GM10266 (cell line): ENCODE data around the gene LGI4.

ENCODE experiments used
- DNase-seq: peaks from one replicate; pipeline ENCODE4 v3.0.0; 2012; ENCODE audit errors: extremely low spot score
- CTCF ChIP-seq: IDR thresholded peaks from 2 replicates; pipeline ENCODE4 v1.5.1; 2012; ENCODE audit warnings: mild to moderate bottlenecking, low read depth; ENCODE audit not compliant: control insufficient read depth, insufficient read depth; ENCODE audit errors: missing control alignments

LGI4 gene

DNA sequence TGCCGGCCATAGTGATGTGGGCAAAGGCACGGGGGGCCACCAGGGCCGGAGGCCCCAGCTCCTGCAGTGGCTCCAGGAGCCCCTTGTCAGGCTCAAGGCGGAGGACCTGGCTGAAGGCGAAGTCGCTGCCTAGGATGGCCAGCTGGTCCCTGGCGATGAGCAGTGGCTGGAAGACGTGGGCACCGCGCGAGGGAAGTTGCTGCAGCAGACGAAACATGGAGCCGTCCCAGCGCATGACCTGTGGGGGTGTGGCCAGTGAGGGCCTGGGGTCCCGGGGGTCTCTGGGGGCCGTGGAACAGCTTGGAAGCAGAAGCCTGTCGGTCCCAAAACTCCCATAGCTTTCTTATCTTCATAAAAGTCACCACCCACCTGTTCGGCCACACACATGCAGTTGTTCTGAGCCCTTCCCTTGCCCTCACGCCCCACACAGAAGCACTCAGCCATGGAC lies 9.6 kb downstream of the LGI4 start:
- DNase-seq = no peak
- TF ChIP-seq CTCF = no peak

GRCh38 chr19:35124098-35125060 lies 10.5 kb downstream of the LGI4 start:
- peak; percentile 96 for DNase-seq
- TF ChIP-seq CTCF = no peak

GRCh38 chr19:35123573-35123972 lies 11.3 kb downstream of the LGI4 start:
- no peak for TF ChIP-seq CTCF
- DNase-seq = no peak

- no peak for DNase-seq
- no peak for TF ChIP-seq CTCF
Measured at GRCh38 chr19:35122687-35123551, 11.9 kb downstream of the LGI4 start.

DNA sequence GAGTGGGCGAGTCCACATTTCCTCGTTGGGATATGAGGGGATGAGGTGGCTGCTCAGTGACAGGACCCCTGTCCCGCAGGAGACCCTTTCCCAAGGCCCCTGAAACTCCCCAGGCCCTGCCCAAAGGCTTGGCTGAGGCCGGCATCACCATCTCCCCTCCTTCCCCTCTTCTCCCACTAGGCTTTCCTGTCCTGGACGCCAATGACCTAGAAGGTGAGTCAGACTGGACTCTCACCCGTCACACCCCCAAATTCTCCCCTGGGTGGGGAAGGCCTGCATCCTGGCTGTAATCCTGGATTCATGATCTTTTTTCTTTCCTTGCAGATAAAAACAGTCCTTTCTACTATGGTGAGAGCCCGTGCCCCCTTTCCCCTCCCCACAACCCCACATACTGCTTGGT lies 14.0 kb downstream of the LGI4 start:
- DNase-seq = no peak
- TF ChIP-seq CTCF = no peak

GRCh38 chr19:35120492-35120891 lies 14.4 kb downstream of the LGI4 start:
- DNase-seq = no peak
- TF ChIP-seq CTCF = no peak
